ENCODE measurements around the gene EPS8L2. TPM values are rescaled to one million over a fixed set of nuclear protein-coding genes. Genes with fewer than 3 reads are reported as not detected.

Gene EPS8L2
- total and polyA plus RNA-seq, 2 of the 8 experiments (the other 6 are each of a cell fraction or from before 2014, with no cell fraction given) = 38.5 to 57.0 TPM

DNA sequence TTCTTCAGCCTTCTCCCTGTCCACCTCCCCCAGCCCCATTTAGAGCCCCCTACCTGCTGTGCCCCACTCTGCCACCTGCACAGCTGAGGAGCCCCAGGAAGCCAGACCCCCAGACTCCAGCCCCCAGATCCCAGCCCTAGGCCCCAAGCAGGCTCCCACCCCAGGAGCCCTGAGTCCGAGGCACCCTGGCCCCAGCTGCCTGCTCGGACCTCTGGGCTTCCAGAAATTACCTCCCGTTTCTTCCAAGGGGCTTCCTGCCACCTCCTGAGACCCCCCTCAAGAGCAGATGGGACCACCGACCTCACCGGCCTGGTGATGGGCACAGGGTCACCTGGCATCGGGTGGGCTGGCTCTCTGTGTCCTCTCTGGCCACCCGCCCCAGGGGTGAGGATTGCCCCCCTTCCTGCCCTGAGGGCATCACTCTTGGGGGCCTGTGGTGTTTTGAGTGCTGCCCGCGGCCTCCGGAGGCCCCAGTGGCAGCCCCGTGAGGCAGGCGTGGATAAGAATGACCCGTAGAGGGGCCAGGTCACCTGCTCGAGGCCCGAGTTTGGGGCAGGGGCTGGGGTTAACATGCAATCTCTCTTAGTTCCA is 23.0 kb downstream of the EPS8L2 start (continued):
- TF ChIP-seq, protein P1, sequence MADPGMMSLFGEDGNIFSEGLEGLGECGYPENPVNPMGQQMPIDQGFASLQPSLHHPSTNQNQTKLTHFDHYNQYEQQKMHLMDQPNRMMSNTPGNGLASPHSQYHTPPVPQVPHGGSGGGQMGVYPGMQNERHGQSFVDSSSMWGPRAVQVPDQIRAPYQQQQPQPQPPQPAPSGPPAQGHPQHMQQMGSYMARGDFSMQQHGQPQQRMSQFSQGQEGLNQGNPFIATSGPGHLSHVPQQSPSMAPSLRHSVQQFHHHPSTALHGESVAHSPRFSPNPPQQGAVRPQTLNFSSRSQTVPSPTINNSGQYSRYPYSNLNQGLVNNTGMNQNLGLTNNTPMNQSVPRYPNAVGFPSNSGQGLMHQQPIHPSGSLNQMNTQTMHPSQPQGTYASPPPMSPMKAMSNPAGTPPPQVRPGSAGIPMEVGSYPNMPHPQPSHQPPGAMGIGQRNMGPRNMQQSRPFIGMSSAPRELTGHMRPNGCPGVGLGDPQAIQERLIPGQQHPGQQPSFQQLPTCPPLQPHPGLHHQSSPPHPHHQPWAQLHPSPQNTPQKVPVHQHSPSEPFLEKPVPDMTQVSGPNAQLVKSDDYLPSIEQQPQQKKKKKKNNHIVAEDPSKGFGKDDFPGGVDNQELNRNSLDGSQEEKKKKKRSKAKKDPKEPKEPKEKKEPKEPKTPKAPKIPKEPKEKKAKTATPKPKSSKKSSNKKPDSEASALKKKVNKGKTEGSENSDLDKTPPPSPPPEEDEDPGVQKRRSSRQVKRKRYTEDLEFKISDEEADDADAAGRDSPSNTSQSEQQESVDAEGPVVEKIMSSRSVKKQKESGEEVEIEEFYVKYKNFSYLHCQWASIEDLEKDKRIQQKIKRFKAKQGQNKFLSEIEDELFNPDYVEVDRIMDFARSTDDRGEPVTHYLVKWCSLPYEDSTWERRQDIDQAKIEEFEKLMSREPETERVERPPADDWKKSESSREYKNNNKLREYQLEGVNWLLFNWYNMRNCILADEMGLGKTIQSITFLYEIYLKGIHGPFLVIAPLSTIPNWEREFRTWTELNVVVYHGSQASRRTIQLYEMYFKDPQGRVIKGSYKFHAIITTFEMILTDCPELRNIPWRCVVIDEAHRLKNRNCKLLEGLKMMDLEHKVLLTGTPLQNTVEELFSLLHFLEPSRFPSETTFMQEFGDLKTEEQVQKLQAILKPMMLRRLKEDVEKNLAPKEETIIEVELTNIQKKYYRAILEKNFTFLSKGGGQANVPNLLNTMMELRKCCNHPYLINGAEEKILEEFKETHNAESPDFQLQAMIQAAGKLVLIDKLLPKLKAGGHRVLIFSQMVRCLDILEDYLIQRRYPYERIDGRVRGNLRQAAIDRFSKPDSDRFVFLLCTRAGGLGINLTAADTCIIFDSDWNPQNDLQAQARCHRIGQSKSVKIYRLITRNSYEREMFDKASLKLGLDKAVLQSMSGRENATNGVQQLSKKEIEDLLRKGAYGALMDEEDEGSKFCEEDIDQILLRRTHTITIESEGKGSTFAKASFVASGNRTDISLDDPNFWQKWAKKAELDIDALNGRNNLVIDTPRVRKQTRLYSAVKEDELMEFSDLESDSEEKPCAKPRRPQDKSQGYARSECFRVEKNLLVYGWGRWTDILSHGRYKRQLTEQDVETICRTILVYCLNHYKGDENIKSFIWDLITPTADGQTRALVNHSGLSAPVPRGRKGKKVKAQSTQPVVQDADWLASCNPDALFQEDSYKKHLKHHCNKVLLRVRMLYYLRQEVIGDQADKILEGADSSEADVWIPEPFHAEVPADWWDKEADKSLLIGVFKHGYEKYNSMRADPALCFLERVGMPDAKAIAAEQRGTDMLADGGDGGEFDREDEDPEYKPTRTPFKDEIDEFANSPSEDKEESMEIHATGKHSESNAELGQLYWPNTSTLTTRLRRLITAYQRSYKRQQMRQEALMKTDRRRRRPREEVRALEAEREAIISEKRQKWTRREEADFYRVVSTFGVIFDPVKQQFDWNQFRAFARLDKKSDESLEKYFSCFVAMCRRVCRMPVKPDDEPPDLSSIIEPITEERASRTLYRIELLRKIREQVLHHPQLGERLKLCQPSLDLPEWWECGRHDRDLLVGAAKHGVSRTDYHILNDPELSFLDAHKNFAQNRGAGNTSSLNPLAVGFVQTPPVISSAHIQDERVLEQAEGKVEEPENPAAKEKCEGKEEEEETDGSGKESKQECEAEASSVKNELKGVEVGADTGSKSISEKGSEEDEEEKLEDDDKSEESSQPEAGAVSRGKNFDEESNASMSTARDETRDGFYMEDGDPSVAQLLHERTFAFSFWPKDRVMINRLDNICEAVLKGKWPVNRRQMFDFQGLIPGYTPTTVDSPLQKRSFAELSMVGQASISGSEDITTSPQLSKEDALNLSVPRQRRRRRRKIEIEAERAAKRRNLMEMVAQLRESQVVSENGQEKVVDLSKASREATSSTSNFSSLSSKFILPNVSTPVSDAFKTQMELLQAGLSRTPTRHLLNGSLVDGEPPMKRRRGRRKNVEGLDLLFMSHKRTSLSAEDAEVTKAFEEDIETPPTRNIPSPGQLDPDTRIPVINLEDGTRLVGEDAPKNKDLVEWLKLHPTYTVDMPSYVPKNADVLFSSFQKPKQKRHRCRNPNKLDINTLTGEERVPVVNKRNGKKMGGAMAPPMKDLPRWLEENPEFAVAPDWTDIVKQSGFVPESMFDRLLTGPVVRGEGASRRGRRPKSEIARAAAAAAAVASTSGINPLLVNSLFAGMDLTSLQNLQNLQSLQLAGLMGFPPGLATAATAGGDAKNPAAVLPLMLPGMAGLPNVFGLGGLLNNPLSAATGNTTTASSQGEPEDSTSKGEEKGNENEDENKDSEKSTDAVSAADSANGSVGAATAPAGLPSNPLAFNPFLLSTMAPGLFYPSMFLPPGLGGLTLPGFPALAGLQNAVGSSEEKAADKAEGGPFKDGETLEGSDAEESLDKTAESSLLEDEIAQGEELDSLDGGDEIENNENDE (IDR thresholded peaks at IDR 0.05; ENCODE audit: insufficient replicate concordance, low read length) = no peak
- TF ChIP-seq FOSL1 (IDR thresholded peaks at IDR 0.05; ENCODE audit: insufficient read depth, low read depth, low read length) (no peak), RXRA (IDR thresholded peaks at IDR 0.05; ENCODE audit: insufficient read depth, low read depth, low read length) (no peak), KDM5A (IDR thresholded peaks at IDR 0.05; ENCODE audit: low read length) (no peak), RAD21 (IDR thresholded peaks at IDR 0.05 in 1 of 2, conservative IDR thresholded peaks at IDR 0.05 in 1 of 2; ENCODE audit: low read depth in 2 of 2, low read length in 2 of 2) (no peak), TBP (IDR thresholded peaks at IDR 0.05; ENCODE audit: low read depth, low read length) (no peak), EP300 (IDR thresholded peaks at IDR 0.05; ENCODE audit: borderline replicate concordance in 1 of 2, low read depth in 2 of 2, low read length in 2 of 2) (no peak)

All from H1 (cell line).